Parathyroid adenoma (tissue), 2 donors: Measurements from ENCODE around the gene TDRKH.

ENCODE experiments used
- H2AFZ ChIP-seq: fragments of 300-600 bp; sonication (generic); one replicate; pipeline ENCODE4 v1.7.0; 2017; ENCODE audit warnings: antibody characterized with exemption, mild to moderate bottlenecking
- H3K27ac ChIP-seq: fragments of 300-600 bp; sonication (generic); one replicate; pipeline ENCODE4 v1.7.0; 2017
- H3K27me3 ChIP-seq: fragments of 300-600 bp; sonication (generic); one replicate; pipeline ENCODE4 v1.7.0; 2017; ENCODE audit warnings: low read length; ENCODE audit not compliant: control insufficient read depth, insufficient read depth
- H3K36me3 ChIP-seq: fragments of 300-600 bp; sonication (generic); one replicate; pipeline ENCODE4 v1.7.0; 2017; ENCODE audit warnings: low read length; ENCODE audit not compliant: control insufficient read depth, insufficient read depth
- H3K4me1 ChIP-seq: fragments of 300-600 bp; sonication (generic); one replicate; pipeline ENCODE4 v1.7.0; 2017; ENCODE audit warnings: control low read depth
- H3K4me2 ChIP-seq: fragments of 300-600 bp; sonication (generic); one replicate; pipeline ENCODE4 v1.7.0; 2017; ENCODE audit warnings: low read length
- H3K4me3 ChIP-seq: fragments of 300-600 bp; sonication (generic); one replicate; pipeline ENCODE4 v1.7.0; 2017; ENCODE audit warnings: low read depth, low read length
- H3K79me2 ChIP-seq: fragments of 300-600 bp; sonication (generic); one replicate; pipeline ENCODE4 v1.7.0; 2017; ENCODE audit warnings: control low read depth
- H3K9ac ChIP-seq: fragments of 300-600 bp; sonication (generic); one replicate; pipeline ENCODE4 v1.7.0; 2017; ENCODE audit warnings: mild to moderate bottlenecking
- H3K9me3 ChIP-seq: fragments of 300-600 bp; sonication (generic); one replicate; pipeline ENCODE4 v1.7.0; 2017; ENCODE audit warnings: low read length; ENCODE audit not compliant: control insufficient read depth
- CTCF ChIP-seq: fragments of 300-600 bp; sonication (generic); IDR thresholded peaks from one replicate; pipeline ENCODE4 v1.7.0; 2017; ENCODE audit warnings: antibody characterized with exemption, mild to moderate bottlenecking
- donor health status: primary hyperparathyroidism.

Gene TDRKH

GRCh38 chr1:151811181-151811580, 20.9 kb upstream of the TDRKH start:
- Histone ChIP-seq H3K9me3 (no peaks in the 10 kb centered on the region), H3K4me1 (no peaks in the 10 kb centered on the region), H2AFZ (no peak overlapping the region), H3K27me3 (no peaks in the 10 kb centered on the region), H3K36me3 (no peaks in the 10 kb centered on the region), H3K79me2 (no peaks in the 10 kb centered on the region), H3K4me2 (no peak overlapping the region), H3K27ac (no peak overlapping the region), H3K9ac (no peak overlapping the region), H3K4me3 (no peak overlapping the region)
- TF ChIP-seq CTCF: no peak

GRCh38 chr1:151809985-151810556, 19.8 kb upstream of the TDRKH start:
- H3K79me2 ChIP-seq: no peaks in the 10 kb centered on the region
- no peaks in the 10 kb centered on the region for H3K27me3 ChIP-seq
- H3K9me3 ChIP-seq: no peaks in the 10 kb centered on the region
- H3K9ac ChIP-seq: no peak overlapping the region
- no peak overlapping the region for H2AFZ ChIP-seq
- H3K4me1 ChIP-seq: peaks cover 3% of the 10 kb centered on the region
- no peak overlapping the region for H3K4me3 ChIP-seq
- no peak for TF ChIP-seq CTCF
- no peak overlapping the region for H3K27ac ChIP-seq
- H3K36me3 ChIP-seq: no peaks in the 10 kb centered on the region
- no peak overlapping the region for H3K4me2 ChIP-seq

GRCh38 chr1:151809290-151809984, 19.1 kb upstream of the TDRKH start:
- Histone ChIP-seq H3K9me3 (no peaks in the 10 kb centered on the region), H3K79me2 (no peaks in the 10 kb centered on the region), H3K27me3 (no peaks in the 10 kb centered on the region), H3K4me3 (no peak overlapping the region), H3K4me1 (peaks cover 7% of the 10 kb centered on the region), H2AFZ (no peak overlapping the region), H3K4me2 (no peak overlapping the region), H3K9ac (no peak overlapping the region), H3K36me3 (no peaks in the 10 kb centered on the region), H3K27ac (no peak overlapping the region)
- TF ChIP-seq CTCF: no peak

- Histone ChIP-seq H3K36me3 (no peaks in the 10 kb centered on the region), H2AFZ (no peak overlapping the region), H3K4me3 (no peak overlapping the region), H3K27ac (no peak overlapping the region), H3K79me2 (no peaks in the 10 kb centered on the region), H3K9me3 (no peaks in the 10 kb centered on the region), H3K4me2 (no peak overlapping the region), H3K9ac (no peak overlapping the region), H3K4me1 (peaks cover 7% of the 10 kb centered on the region), H3K27me3 (no peaks in the 10 kb centered on the region)
- TF ChIP-seq CTCF: no peak
Observed at GRCh38 chr1:151807766-151808165, 17.5 kb upstream of the TDRKH start.

GRCh38 chr1:151807131-151807530, 16.8 kb upstream of the TDRKH start:
- Histone ChIP-seq H3K9ac (no peak overlapping the region), H3K4me1 (peaks cover 7% of the 10 kb centered on the region)
- TF ChIP-seq CTCF: no peak

More at GRCh38 chr1:151807131-151807530, 16.8 kb upstream of the TDRKH start:
- Histone ChIP-seq H3K9me3 (no peaks in the 10 kb centered on the region), H3K36me3 (no peaks in the 10 kb centered on the region), H3K79me2 (no peaks in the 10 kb centered on the region), H3K4me2 (no peak overlapping the region), H3K27ac (no peak overlapping the region), H3K4me3 (no peak overlapping the region), H2AFZ (no peak overlapping the region), H3K27me3 (no peaks in the 10 kb centered on the region)
